NCI-H146 (cell line): ENCODE data around the gene VAMP4.
"Not testable (repeated sequence)": the region's sequence is repeated elsewhere in the genome, so short reads cannot be mapped to it uniquely, and the experiment has no call there.

Experiments used
- DNase-seq: peaks from one replicate; lab custom pipeline; 2025; lab: John Stamatoyannopoulos, UW

VAMP4 gene

GRCh38 chr1:171751221-171751620 is 9.4 kb upstream of the VAMP4 start:
- DNase-seq, result no peak

- no peak for DNase-seq
Observed at GRCh38 chr1:171748651-171749050, 6.8 kb upstream of the VAMP4 start.

GRCh38 chr1:171744986-171745385 is 3.1 kb upstream of the VAMP4 start:
- no peak for DNase-seq

GRCh38 chr1:171743081-171743870 is 1.4 kb upstream of the VAMP4 start:
- no peak for DNase-seq

- DNase-seq, result peak; percentile 76
Observed at GRCh38 chr1:171742577-171742922, 685 bp upstream of the VAMP4 start.

- DNase-seq, result peak; percentile 75
Observed at GRCh38 chr1:171740987-171741871, 636 bp downstream of the VAMP4 start.

GRCh38 chr1:171740356-171740863 is 1.5 kb downstream of the VAMP4 start:
- no peak for DNase-seq

- no peak for DNase-seq
Observed at GRCh38 chr1:171739656-171740055, 2.2 kb downstream of the VAMP4 start.

- no peak for DNase-seq
Observed at GRCh38 chr1:171738911-171739310, 3.0 kb downstream of the VAMP4 start.

- DNase-seq, result no peak
Observed at GRCh38 chr1:171736196-171736595, 5.7 kb downstream of the VAMP4 start.

- no peak for DNase-seq
Observed at GRCh38 chr1:171730052-171730451, 11.8 kb downstream of the VAMP4 start.

- DNase-seq, result no peak
Observed at GRCh38 chr1:171727778-171728177, 14.1 kb downstream of the VAMP4 start.

- not testable (repeated sequence) for DNase-seq
Observed at GRCh38 chr1:171723180-171723579, 18.7 kb downstream of the VAMP4 start.

GRCh38 chr1:171718848-171719247 is 23.0 kb downstream of the VAMP4 start:
- DNase-seq, result no peak

- no peak for DNase-seq
Observed at GRCh38 chr1:171718216-171718615, 23.6 kb downstream of the VAMP4 start.

GRCh38 chr1:171717062-171717718 is 24.7 kb downstream of the VAMP4 start:
- no peak for DNase-seq

- DNase-seq, result no peak
Observed at GRCh38 chr1:171716616-171717015, 25.2 kb downstream of the VAMP4 start.

- no peak for DNase-seq
Observed at GRCh38 chr1:171715813-171716251, 26.0 kb downstream of the VAMP4 start.

GRCh38 chr1:171712341-171712740 is 29.5 kb downstream of the VAMP4 start:
- DNase-seq, result no peak

- no peak for DNase-seq
Observed at GRCh38 chr1:171711643-171712042, 30.2 kb downstream of the VAMP4 start.

GRCh38 chr1:171707583-171707982 is 34.3 kb downstream of the VAMP4 start:
- DNase-seq, result no peak

GRCh38 chr1:171702598-171702997 is 39.3 kb downstream of the VAMP4 start:
- DNase-seq, result no peak
